Endodermal cell (in vitro differentiated cells): ENCODE data around the gene BLVRB. TPM values are rescaled to one million over a fixed set of nuclear protein-coding genes. Genes with fewer than 3 reads are reported as not detected.

Experiments used
- DNase-seq: peaks from one replicate; pipeline ENCODE4 v3.0.0-alpha.2; 2017
- H3K27ac ChIP-seq: 2 replicates; pipeline ENCODE4 v1.5.1; 2013; ENCODE audit warnings: mild to moderate bottlenecking, low read depth, low read length, moderate library complexity
- H3K27me3 ChIP-seq: 2 replicates; pipeline ENCODE4 v1.6.1; 2013; ENCODE audit warnings: mild to moderate bottlenecking, low read length, moderate library complexity; ENCODE audit not compliant: insufficient read depth, control insufficient read depth, poor library complexity, severe bottlenecking
- H3K36me3 ChIP-seq: 2 replicates; pipeline ENCODE4 v1.7.0; 2013; ENCODE audit warnings: mild to moderate bottlenecking, low read length, moderate library complexity; ENCODE audit not compliant: control insufficient read depth, insufficient read depth
- H3K4me1 ChIP-seq: one replicate; pipeline ENCODE4 v1.7.0; 2013; ENCODE audit warnings: low read length; ENCODE audit not compliant: control insufficient read depth, insufficient read depth
- H3K4me3 ChIP-seq: 2 replicates; pipeline ENCODE4 v1.5.1; 2013; ENCODE audit warnings: mild to moderate bottlenecking, low read length, moderate library complexity
- H3K9ac ChIP-seq: 2 replicates; pipeline ENCODE4 v1.6.1; 2013; ENCODE audit warnings: mild to moderate bottlenecking, low read length, moderate library complexity; ENCODE audit not compliant: poor library complexity, severe bottlenecking; ENCODE audit errors: extremely low read depth
- H3K9me3 ChIP-seq: 2 replicates; pipeline ENCODE4 v1.6.1; 2013; ENCODE audit warnings: mild to moderate bottlenecking, low read length, moderate library complexity; ENCODE audit not compliant: control insufficient read depth
- H3K27ac Mint-ChIP-seq: 2 replicates; pipeline ENCODE4 v1.8.0; 2020; ENCODE audit warnings: mixed read lengths
- H3K27me3 Mint-ChIP-seq: 2 replicates; pipeline ENCODE4 v1.8.0; 2021; ENCODE audit warnings: mild to moderate bottlenecking, mixed read lengths; ENCODE audit not compliant: insufficient read depth
- H3K36me3 Mint-ChIP-seq: 2 replicates; pipeline ENCODE4 v1.8.0; 2020; ENCODE audit warnings: low read depth, mixed read lengths
- H3K4me1 Mint-ChIP-seq: 2 replicates; pipeline ENCODE4 v1.8.0; 2020; ENCODE audit warnings: mixed read lengths
- H3K4me3 Mint-ChIP-seq: 2 replicates; pipeline ENCODE4 v1.8.0; 2020; ENCODE audit warnings: mild to moderate bottlenecking, moderate library complexity, mixed read lengths
- H3K9me3 Mint-ChIP-seq: 2 replicates; pipeline ENCODE4 v1.8.0; 2020; ENCODE audit warnings: mild to moderate bottlenecking, mixed read lengths
- WGBS, 2 experiments: methylation state at CpG; one replicate each; pipeline versions ENCODE4 v1.1.5 to v1.1.7; 2013; ENCODE audit warnings: missing lambda C conversion rate in 2 of 2, mixed read lengths in 1 of 2; ENCODE audit not compliant: insufficient coverage in 1 of 2, insufficient read length in 1 of 2; 5-methylcytosine and 5-hydroxymethylcytosine counted together
- total RNA-seq, 2 donors: library from RNA; stranded (reverse); fragmentation: NEBNext Ultra II Directional in 1 of 2; extraction: Animal tissue kit (Norgen Biotek cat#: 25700) in 1 of 2; gene quantifications; 2 replicates in 1 of 2; 3 replicates in 1 of 2; pipeline ENCODE4 v1.2.1, GENCODE V29; 2021
- TF ChIP-seq, protein P1 (sequence below): fragments of 200-600 bp; sonication (generic); conservative IDR thresholded peaks from 2 replicates; pipeline ENCODE4 v1.5.0; 2021; ENCODE audit warnings: antibody characterized with exemption, mild to moderate bottlenecking

The BLVRB gene
- total RNA-seq, 2 donors from 2014 or later, result 24.7 to 41.0 TPM

DNA sequence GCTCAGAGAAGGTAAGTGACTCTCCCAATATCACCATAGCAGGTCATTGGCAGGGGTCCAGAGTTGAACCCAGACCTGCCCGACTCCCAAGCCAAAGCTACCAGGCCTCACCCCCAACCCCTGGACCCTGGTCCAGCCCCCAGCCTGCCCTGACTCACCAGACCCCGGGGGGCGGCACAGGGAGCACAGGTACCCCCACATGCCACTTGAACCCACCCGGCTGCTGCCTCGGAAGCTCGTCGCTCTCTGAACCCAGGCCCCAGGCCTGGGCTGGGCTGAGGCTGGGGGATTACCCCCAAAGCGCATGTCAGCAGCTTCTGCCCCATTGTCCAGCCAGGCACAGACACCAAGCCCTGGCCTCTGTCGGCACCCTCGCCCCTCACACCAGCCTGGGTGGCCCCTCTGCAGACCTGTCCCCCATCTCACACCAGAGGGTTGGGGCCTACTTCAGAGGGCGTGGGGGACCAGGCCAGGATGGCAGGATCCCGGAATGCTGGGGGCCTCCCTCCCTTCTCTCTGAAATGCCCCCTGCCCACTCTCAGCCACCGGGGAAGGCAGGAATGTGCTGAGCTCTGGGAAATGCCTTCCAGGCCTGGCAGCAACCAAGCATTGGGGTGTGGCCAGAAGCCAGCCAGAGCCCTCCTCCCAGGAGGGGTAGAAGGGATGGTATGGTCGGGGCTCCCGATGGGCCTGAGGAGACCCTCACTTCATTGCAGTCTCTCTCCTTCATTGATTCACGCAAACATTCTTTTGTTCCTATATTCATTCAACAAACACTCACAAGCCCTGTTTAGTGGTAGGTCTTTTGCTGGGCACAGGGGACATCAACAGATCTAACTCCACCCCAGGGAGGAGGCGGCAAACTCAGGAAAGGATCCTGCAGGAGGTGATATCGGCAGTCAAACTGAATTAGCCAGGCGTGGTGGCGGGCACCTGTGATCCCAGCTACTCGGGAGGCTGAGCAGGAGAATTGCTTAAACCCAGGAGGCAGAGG lies 50.7 kb downstream of the BLVRB start:
- WGBS, 2 experiments, result 92 to 97% methylated on average over 13 to 21 of the region's 21 CpGs
- Mint-ChIP-seq H3K36me3 (no peaks in the 10 kb centered on the region), H3K27me3 (no peaks in the 10 kb centered on the region), H3K4me1 (peaks cover 5% of the 10 kb centered on the region), H3K9me3 (no peaks in the 10 kb centered on the region), H3K4me3 (no peak overlapping the region), H3K27ac (no peak overlapping the region)
- Histone ChIP-seq H3K4me1 (no peaks in the 10 kb centered on the region), H3K9me3 (no peaks in the 10 kb centered on the region), H3K27ac (no peak overlapping the region), H3K27me3 (no peaks in the 10 kb centered on the region), H3K4me3 (no peak overlapping the region), H3K36me3 (no peaks in the 10 kb centered on the region), H3K9ac (no peak overlapping the region)
- DNase-seq, result peak; percentile 58
- TF ChIP-seq, protein P1, sequence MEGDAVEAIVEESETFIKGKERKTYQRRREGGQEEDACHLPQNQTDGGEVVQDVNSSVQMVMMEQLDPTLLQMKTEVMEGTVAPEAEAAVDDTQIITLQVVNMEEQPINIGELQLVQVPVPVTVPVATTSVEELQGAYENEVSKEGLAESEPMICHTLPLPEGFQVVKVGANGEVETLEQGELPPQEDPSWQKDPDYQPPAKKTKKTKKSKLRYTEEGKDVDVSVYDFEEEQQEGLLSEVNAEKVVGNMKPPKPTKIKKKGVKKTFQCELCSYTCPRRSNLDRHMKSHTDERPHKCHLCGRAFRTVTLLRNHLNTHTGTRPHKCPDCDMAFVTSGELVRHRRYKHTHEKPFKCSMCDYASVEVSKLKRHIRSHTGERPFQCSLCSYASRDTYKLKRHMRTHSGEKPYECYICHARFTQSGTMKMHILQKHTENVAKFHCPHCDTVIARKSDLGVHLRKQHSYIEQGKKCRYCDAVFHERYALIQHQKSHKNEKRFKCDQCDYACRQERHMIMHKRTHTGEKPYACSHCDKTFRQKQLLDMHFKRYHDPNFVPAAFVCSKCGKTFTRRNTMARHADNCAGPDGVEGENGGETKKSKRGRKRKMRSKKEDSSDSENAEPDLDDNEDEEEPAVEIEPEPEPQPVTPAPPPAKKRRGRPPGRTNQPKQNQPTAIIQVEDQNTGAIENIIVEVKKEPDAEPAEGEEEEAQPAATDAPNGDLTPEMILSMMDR, result no peak

DNA sequence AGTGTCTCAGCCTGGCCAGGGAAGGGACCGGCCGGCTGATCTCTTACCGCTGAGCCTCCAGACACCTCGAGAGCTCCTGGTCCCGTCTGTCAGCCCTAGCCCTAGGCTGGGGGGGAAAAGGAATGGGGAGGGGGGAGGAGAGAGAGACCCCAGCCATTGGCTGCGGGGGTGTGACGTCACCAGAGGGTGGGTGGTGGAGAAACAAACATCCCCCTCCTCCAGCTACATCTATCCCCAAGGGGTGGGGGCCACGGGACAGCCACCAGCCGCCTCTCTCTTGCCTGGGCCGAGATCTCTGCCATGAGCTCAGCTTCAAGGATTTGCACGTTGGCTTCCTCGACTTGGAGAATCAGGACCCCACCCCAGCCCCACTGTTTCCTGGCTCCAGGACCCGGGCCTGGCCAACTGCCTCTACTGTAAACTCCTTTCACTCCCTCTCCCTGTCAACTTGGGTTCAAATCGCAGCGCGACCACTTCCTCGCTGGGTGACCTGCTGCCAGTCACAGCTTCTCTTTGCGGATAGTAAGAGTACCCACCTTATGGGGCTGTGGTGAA lies 52.2 kb downstream of the BLVRB start, which contains the start of gene PRX:
Gene PRX, minus strand, starts transcription at position 88 of the 555 bp plus-strand sequence. CDS start 5,446 bp downstream, outside the sequence.
- no peaks in the 10 kb centered on the region for H3K36me3 ChIP-seq
- no peaks in the 10 kb centered on the region for H3K27me3 ChIP-seq
- peak; percentile 89 for DNase-seq
- H3K36me3 Mint-ChIP-seq, result no peaks in the 10 kb centered on the region
- H3K9me3 ChIP-seq, result no peaks in the 10 kb centered on the region
- H3K27me3 Mint-ChIP-seq, result no peaks in the 10 kb centered on the region
- no peak within 1 kb of the TSS for H3K27ac ChIP-seq
- H3K9ac ChIP-seq, result no peak within 1 kb of the TSS
- H3K4me3 Mint-ChIP-seq, result no peak within 1 kb of the TSS
- H3K27ac Mint-ChIP-seq, result peak within 1 kb of the TSS; percentile 46
- peaks cover 5% of the 10 kb centered on the region for H3K4me1 Mint-ChIP-seq
- H3K4me1 ChIP-seq, result no peaks in the 10 kb centered on the region
- 50 to 56% methylated on average over 11 to 16 of the region's 18 CpGs for WGBS, 2 experiments
- no peaks in the 10 kb centered on the region for H3K9me3 Mint-ChIP-seq
- H3K4me3 ChIP-seq, result no peak within 1 kb of the TSS
- TF ChIP-seq, protein P1, result no peak

DNA sequence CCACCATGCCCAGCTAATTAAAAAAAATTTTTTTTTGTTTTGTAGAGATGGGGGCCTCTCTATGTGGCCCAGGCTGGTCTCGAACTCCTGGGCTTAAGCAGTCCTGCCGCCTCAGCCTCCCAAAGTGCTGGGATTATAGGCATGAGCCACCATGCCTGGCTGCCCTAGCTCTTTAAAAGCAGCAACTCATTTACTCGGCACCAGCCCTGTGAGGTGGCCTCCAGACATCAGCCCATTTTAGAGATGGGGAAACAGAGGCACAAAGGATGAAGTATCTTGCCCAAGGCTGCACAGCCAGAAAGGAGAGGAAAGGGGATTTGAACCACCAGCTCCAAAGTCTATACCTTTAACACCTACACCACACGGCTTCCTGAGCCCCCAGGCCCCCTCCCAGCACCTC lies 52.7 kb downstream of the BLVRB start:
- Histone ChIP-seq H3K9ac (no peak overlapping the region), H3K9me3 (no peaks in the 10 kb centered on the region), H3K36me3 (no peaks in the 10 kb centered on the region), H3K27me3 (no peaks in the 10 kb centered on the region), H3K4me1 (no peaks in the 10 kb centered on the region), H3K4me3 (no peak overlapping the region), H3K27ac (no peak overlapping the region)
- peaks cover 5% of the 10 kb centered on the region for H3K4me1 Mint-ChIP-seq
- 81 to 100% methylated on average over 3 to 4 of the region's 4 CpGs for WGBS, 2 experiments
- H3K4me3 Mint-ChIP-seq, result no peak overlapping the region
- H3K9me3 Mint-ChIP-seq, result no peaks in the 10 kb centered on the region
- H3K36me3 Mint-ChIP-seq, result no peaks in the 10 kb centered on the region
- H3K27ac Mint-ChIP-seq, result no peak overlapping the region
- TF ChIP-seq, protein P1, result no peak
- DNase-seq, result no peak
- no peaks in the 10 kb centered on the region for H3K27me3 Mint-ChIP-seq
